K562 (cell line): ENCODE measurements around the gene TAL1.

Experiments used
- HOMEZ ChIP-seq: fragments of 250-450 bp; sonication (Bioruptor Pico); IDR thresholded peaks from 2 replicates; pipeline ENCODE4 v1.4.0; 2020; ENCODE audit warnings: mild to moderate bottlenecking, moderate library complexity
- ZNF280B ChIP-seq: fragments of 250-450 bp; sonication (Bioruptor Pico); IDR thresholded peaks from 2 replicates; pipeline ENCODE4 v1.5.1; 2021; ENCODE audit warnings: mild to moderate bottlenecking
- ZNF324 ChIP-seq: fragments of 250-450 bp; sonication (Bioruptor Pico); IDR thresholded peaks from 2 replicates; pipeline ENCODE4 v1.4.0; 2020; ENCODE audit warnings: mild to moderate bottlenecking

- TF ChIP-seq HOMEZ (CRISPR knock-in tag) (no peak), ZNF324 (CRISPR knock-in tag) (no peak), ZNF280B (CRISPR knock-in tag) (no peak)
These were observed 24.1 kb downstream of the TAL1 start for GRCh38 chr1:47207803-47208373.
